Testis (tissue), 2 donors: Measurements from ENCODE around the gene MAP7D2.

Experiments used
- POLR2A ChIP-seq: fragments of 450-650 bp; IDR thresholded peaks from one replicate; pipeline ENCODE4 v1.6.1; 2017; ENCODE audit warnings: antibody characterized with exemption, mild to moderate bottlenecking, moderate library complexity
- TF ChIP-seq, protein P1 (sequence below), 3 experiments: fragments of 450-650 bp in 2 of 3; fragments of 200-600 bp in 1 of 3; sonication (generic) in 1 of 3; IDR thresholded peaks; one replicate each; pipeline ENCODE4 v1.5.1; 2016 to 2019; ENCODE audit warnings: antibody characterized with exemption in 3 of 3, mild to moderate bottlenecking in 2 of 3, moderate library complexity in 1 of 3

DNA sequence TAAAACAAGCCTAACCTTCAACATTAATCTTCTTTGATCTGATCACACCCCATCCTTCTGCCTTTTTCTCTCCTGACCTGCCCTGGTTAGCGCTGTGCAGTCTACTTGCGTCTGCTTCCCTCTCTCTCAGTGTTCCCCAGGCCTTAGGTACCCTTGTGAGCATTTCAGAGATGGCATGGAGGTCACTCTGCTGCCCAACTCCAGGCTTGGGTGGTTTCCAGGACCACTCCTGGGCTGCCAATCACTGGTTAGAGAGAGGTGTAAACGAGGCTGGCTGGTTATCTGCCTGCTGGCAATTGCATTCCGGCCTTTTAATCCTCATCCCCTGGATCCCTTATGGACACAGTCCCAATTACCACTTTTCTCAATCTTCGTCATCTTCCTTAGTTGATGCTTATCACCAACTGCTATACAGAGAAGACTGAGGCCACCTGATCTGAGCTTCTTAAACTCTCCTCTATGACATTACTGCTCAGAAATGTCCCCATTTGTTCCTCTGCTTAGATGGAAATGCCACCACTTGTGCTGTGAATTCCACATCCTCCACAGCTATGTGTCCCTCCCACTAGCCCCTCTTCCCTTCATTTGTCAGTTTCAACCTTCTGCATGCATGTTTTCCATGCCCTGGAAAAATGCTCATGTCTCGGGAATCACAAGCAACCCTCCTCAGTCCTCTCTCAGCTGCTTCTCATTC lies 96.9 kb downstream of the MAP7D2 start:
- TF ChIP-seq POLR2A, result no peak
- TF ChIP-seq, protein P1, sequence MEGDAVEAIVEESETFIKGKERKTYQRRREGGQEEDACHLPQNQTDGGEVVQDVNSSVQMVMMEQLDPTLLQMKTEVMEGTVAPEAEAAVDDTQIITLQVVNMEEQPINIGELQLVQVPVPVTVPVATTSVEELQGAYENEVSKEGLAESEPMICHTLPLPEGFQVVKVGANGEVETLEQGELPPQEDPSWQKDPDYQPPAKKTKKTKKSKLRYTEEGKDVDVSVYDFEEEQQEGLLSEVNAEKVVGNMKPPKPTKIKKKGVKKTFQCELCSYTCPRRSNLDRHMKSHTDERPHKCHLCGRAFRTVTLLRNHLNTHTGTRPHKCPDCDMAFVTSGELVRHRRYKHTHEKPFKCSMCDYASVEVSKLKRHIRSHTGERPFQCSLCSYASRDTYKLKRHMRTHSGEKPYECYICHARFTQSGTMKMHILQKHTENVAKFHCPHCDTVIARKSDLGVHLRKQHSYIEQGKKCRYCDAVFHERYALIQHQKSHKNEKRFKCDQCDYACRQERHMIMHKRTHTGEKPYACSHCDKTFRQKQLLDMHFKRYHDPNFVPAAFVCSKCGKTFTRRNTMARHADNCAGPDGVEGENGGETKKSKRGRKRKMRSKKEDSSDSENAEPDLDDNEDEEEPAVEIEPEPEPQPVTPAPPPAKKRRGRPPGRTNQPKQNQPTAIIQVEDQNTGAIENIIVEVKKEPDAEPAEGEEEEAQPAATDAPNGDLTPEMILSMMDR (IDR thresholded peaks at IDR 0.05), result no peak
